Gastrocnemius medialis (tissue), 4 donors: ENCODE data around the gene NSRP1. TPM values are rescaled to one million over a fixed set of nuclear protein-coding genes. Genes with fewer than 3 reads are reported as not detected.
"Not testable (repeated sequence)": the region's sequence is repeated elsewhere in the genome, so short reads cannot be mapped to it uniquely, and the experiment has no call there.

Experiments used
- ATAC-seq, 2 donors: fragments of 150-250 bp; one replicate each; pipeline ENCODE4 v1.9.1; 2016
- DNase-seq, 2 donors: peaks; one replicate each; pipeline ENCODE4 v3.0.0-alpha.2; 2019
- H3K27ac ChIP-seq, 4 donors: fragments of 200-600 bp; sonication (generic); 1 replicate in 1 of 4; 2 replicates in 3 of 4; pipeline ENCODE4 v1.5.1; 2016 to 2018; ENCODE audit warnings: mild to moderate bottlenecking in 2 of 4, moderate library complexity in 1 of 4
- H3K27me3 ChIP-seq, 3 donors: fragments of 200-600 bp; sonication (generic) in 2 of 3; 1 replicate in 1 of 3; 2 replicates in 2 of 3; pipeline versions ENCODE4 v1.5.1 to v1.6.0; 2016 to 2019; ENCODE audit warnings: mild to moderate bottlenecking in 1 of 3, moderate library complexity in 1 of 3
- H3K36me3 ChIP-seq, 2 donors: fragments of 200-600 bp; sonication (generic) in 1 of 2; one replicate each; pipeline ENCODE4 v1.5.1; 2017 to 2018
- H3K4me1 ChIP-seq, 2 donors: fragments of 200-600 bp; sonication (generic) in 1 of 2; one replicate each; pipeline ENCODE4 v1.5.1; 2016 to 2017; ENCODE audit warnings: mild to moderate bottlenecking in 2 of 2
- H3K4me3 ChIP-seq, 4 donors: fragments of 200-600 bp; sonication (generic) in 3 of 4; 1 replicate in 1 of 4; 2 replicates in 3 of 4; pipeline ENCODE4 v1.5.1; 2016 to 2019; ENCODE audit warnings: mild to moderate bottlenecking in 2 of 4
- H3K9me3 ChIP-seq, 3 donors: fragments of 200-600 bp; sonication (generic) in 2 of 3; 1 replicate in 1 of 3; 2 replicates in 2 of 3; pipeline ENCODE4 v1.5.1; 2016 to 2019
- CTCF ChIP-seq, 5 experiments: fragments of 450-650 bp in 3 of 5; fragments of 200-600 bp in 2 of 5; sonication (generic) in 2 of 5; IDR thresholded peaks in 4 of 5; conservative IDR thresholded peaks in 1 of 5; 1 replicate in 4 of 5; 2 replicates in 1 of 5; pipeline ENCODE4 v1.5.1; 2016 to 2019; ENCODE audit warnings: antibody characterized with exemption in 5 of 5, mild to moderate bottlenecking in 3 of 5, moderate library complexity in 3 of 5
- POLR2A ChIP-seq, 2 donors: fragments of 450-650 bp; IDR thresholded peaks; one replicate each; pipeline ENCODE4 v1.6.1; 2017; ENCODE audit warnings: antibody characterized with exemption in 2 of 2, mild to moderate bottlenecking in 2 of 2, moderate library complexity in 2 of 2
- in situ Hi-C, 4 donors: fragments of 200-750 bp; cut with MboI; loops; one replicate each; pipeline versions ENCODE4 v1.15.0 to v1.8.0; 2017; ENCODE audit warnings: low sequenced_read_pairs in 4 of 4
- intact Hi-C: fragments of 100-400 bp; cut with DNase I; formaldehyde crosslinking; loops from one replicate; pipeline ENCODE4 v1.15.1; 2023; ENCODE audit warnings: low total_unique reads
- total RNA-seq, 4 donors: library from RNA; depleted of rRNA; stranded (reverse); fragments of >200 nt; gene quantifications; one replicate each; pipeline versions ENCODE4 v1.1.0 to v1.2.3, GENCODE V29; 2016

Gene NSRP1
- total RNA-seq, 4 donors from 2014 or later, result 7.4 to 13.3 (median 11.0) TPM

DNA sequence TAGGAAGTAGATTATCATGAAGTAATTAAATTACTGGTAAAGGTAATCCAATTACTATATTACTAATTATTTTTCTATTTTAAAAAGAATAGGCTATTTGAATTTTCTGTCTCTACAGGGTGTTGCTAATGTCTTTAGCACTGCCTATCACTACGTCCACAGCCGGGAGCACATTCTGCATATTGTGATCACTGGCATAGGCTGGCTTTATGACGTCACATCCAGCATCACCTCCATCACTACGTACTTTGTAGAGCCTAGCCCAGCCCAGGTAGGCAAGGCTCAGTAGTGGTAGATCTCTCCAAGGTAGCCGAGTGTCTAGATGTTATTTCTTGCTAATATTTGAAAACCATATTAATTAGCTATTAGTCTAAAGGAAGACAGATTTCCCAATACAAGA lies 33.8 kb upstream of the NSRP1 start:
- no peaks in the 10 kb centered on the region for H3K4me1 ChIP-seq
- in situ Hi-C loops (no loop called here), intact Hi-C loops (no loop called here)
- H3K4me3 ChIP-seq, result no peak overlapping the region
- TF ChIP-seq POLR2A (IDR thresholded peaks at IDR 0.05) (no peak), CTCF (IDR thresholded peaks at IDR 0.05 in 4 of 5, conservative IDR thresholded peaks at IDR 0.05 in 1 of 5) (no peak)
- no peaks in the 10 kb centered on the region for H3K36me3 ChIP-seq
- H3K9me3 ChIP-seq, result no peaks in the 10 kb centered on the region
- ATAC-seq (no peak), DNase-seq (no peak)
- H3K27ac ChIP-seq, result no peak overlapping the region
- H3K27me3 ChIP-seq, result peaks cover 0 to under 1% (median 0%) of the 10 kb centered on the region in 3 donors

DNA sequence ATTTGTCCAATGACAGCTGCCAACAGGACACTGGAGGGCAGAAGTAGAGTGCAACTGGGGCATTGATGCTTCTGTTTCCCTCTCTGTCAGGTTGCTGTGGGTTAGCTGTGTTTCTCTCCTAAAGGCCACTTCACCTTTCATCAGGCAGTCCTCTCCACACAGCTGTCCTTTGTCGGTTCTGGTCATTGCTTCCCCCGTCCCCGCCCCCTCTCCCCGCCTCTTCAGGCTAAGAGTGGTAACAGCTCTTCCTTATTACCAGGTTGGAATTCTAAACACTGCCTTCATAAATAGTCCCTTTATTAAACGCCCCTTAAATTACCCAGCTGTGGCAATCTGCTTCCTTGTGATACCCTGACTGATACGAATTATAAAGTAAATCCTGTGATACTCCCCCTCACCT lies 31.8 kb upstream of the NSRP1 start:
- Histone ChIP-seq H3K4me3 (no peak overlapping the region), H3K4me1 (no peaks in the 10 kb centered on the region), H3K9me3 (no peaks in the 10 kb centered on the region), H3K27me3 (peaks cover 0 to 4% (median 0%) of the 10 kb centered on the region in 3 donors), H3K36me3 (no peaks in the 10 kb centered on the region), H3K27ac (no peak overlapping the region)
- TF ChIP-seq POLR2A (IDR thresholded peaks at IDR 0.05), result no peak
- no peak for TF ChIP-seq CTCF (IDR thresholded peaks at IDR 0.05 in 4 of 5, conservative IDR thresholded peaks at IDR 0.05 in 1 of 5)
- in situ Hi-C loops, result no loop called here
- intact Hi-C loops, result no loop called here
- no peak for ATAC-seq
- DNase-seq, result no peak

DNA sequence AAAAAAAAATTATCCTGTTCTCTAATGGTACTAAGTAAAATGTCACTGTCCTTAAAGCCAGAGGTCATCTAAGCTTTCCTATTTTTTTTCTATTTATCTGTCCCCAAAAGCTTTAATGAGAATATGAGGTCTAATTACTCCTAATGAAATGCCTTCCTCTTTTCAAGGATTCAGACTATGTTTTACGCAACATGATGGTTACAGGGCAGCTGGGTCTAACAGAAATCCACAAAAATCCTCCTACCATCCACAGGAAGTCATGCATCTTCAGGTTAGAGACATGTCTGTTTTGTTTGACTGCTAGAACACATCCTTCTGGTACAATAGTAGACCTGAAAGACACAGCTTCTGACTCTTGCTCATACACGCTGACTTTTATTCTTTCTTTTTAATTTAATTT lies 29.7 kb upstream of the NSRP1 start:
- Histone ChIP-seq H3K36me3 (no peaks in the 10 kb centered on the region), H3K27ac (no peak overlapping the region), H3K9me3 (no peaks in the 10 kb centered on the region), H3K4me1 (no peaks in the 10 kb centered on the region), H3K4me3 (no peak overlapping the region), H3K27me3 (peaks cover 0 to 7% (median 0%) of the 10 kb centered on the region in 3 donors)
- in situ Hi-C loops (no loop called here), intact Hi-C loops (no loop called here)
- TF ChIP-seq CTCF (IDR thresholded peaks at IDR 0.05 in 4 of 5, conservative IDR thresholded peaks at IDR 0.05 in 1 of 5) (no peak), POLR2A (IDR thresholded peaks at IDR 0.05) (no peak)
- no peak for ATAC-seq
- no peak for DNase-seq

GRCh38 chr17:30087431-30087830 lies 29.2 kb upstream of the NSRP1 start:
- intact Hi-C loops, DNase-seq, H3K36me3 ChIP-seq, H3K4me1 ChIP-seq, ATAC-seq, H3K9me3 ChIP-seq, in situ Hi-C loops, H3K4me3 ChIP-seq, H3K27ac ChIP-seq, H3K27me3 ChIP-seq: not testable (repeated sequence)

- no peak for TF ChIP-seq CTCF (IDR thresholded peaks at IDR 0.05 in 4 of 5, conservative IDR thresholded peaks at IDR 0.05 in 1 of 5)
- TF ChIP-seq POLR2A (IDR thresholded peaks at IDR 0.05), result no peak
- DNase-seq (no peak), ATAC-seq (no peak)
- intact Hi-C loops, result no loop called here
- peaks cover 9 to 12% of the 10 kb centered on the region in 2 donors for H3K4me1 ChIP-seq
- no peaks in the 10 kb centered on the region for H3K9me3 ChIP-seq
- H3K4me3 ChIP-seq, result no peak overlapping the region
- peaks cover 0 to 14% (median 0%) of the 10 kb centered on the region in 3 donors for H3K27me3 ChIP-seq
- no peak overlapping the region for H3K27ac ChIP-seq
- in situ Hi-C loops, result no loop called here
- no peaks in the 10 kb centered on the region for H3K36me3 ChIP-seq
These were observed 25.4 kb upstream of the NSRP1 start for GRCh38 chr17:30091121-30091670.
